Spleen (tissue), 11 donors: ENCODE data around the gene PRUNE2. TPM values are rescaled to one million over a fixed set of nuclear protein-coding genes. Genes with fewer than 3 reads are reported as not detected.
A peak's percentile ranks its signal among the peaks of the same experiment; 100 is the strongest.

Experiments used
- DNase-seq: peaks from one replicate; pipeline ENCODE4 v3.0.0-alpha.2; 2020
- H3K27ac ChIP-seq, 8 donors: fragments of 200-600 bp; sonication (generic) in 7 of 8; 1 replicate in 4 of 8; 2 replicates in 4 of 8; pipeline versions ENCODE4 v1.5.0 to v1.8.0; 2016 to 2021; ENCODE audit warnings: inconsistent platforms in 4 of 8, mild to moderate bottlenecking in 4 of 8, moderate library complexity in 1 of 8
- H3K27me3 ChIP-seq, 7 donors: fragments of 200-600 bp; sonication (generic) in 6 of 7; replicated peaks in 1 of 7; 1 replicate in 4 of 7; 2 replicates in 3 of 7; pipeline versions ENCODE4 v1.5.0 to v1.8.0; 2016 to 2021; ENCODE audit warnings: inconsistent platforms in 3 of 7, mild to moderate bottlenecking in 1 of 7
- H3K36me3 ChIP-seq, 6 donors: fragments of 200-600 bp; sonication (generic) in 5 of 6; 1 replicate in 4 of 6; 2 replicates in 2 of 6; pipeline versions ENCODE4 v1.5.0 to v1.8.0; 2016 to 2021; ENCODE audit warnings: inconsistent platforms in 2 of 6
- H3K4me1 ChIP-seq, 6 donors: fragments of 200-600 bp; sonication (generic) in 5 of 6; 1 replicate in 3 of 6; 2 replicates in 3 of 6; pipeline versions ENCODE4 v1.5.0 to v1.8.0; 2016 to 2021; ENCODE audit warnings: inconsistent platforms in 3 of 6
- H3K4me3 ChIP-seq, 8 donors: fragments of 200-600 bp; sonication (generic) in 7 of 8; 1 replicate in 4 of 8; 2 replicates in 4 of 8; pipeline versions ENCODE4 v1.5.0 to v1.8.0; 2016 to 2021; ENCODE audit warnings: inconsistent platforms in 4 of 8, mild to moderate bottlenecking in 4 of 8, moderate library complexity in 2 of 8
- H3K9me3 ChIP-seq, 8 donors: fragments of 200-600 bp; sonication (generic) in 7 of 8; 1 replicate in 4 of 8; 2 replicates in 4 of 8; pipeline versions ENCODE4 v1.5.0 to v1.8.0; 2016 to 2021; ENCODE audit warnings: inconsistent platforms in 4 of 8
- CTCF ChIP-seq, 11 experiments: fragments of 200-600 bp in 7 of 11; fragments of 450-650 bp in 4 of 11; sonication (generic) in 4 of 11; IDR thresholded peaks in 8 of 11; conservative IDR thresholded peaks in 3 of 11; 1 replicate in 7 of 11; 2 replicates in 4 of 11; pipeline versions ENCODE4 v1.4.0 to v1.8.0; 2016 to 2021; ENCODE audit warnings: antibody characterized with exemption in 11 of 11, inconsistent platforms in 4 of 11, mild to moderate bottlenecking in 1 of 11
- POLR2A ChIP-seq, 3 donors: fragments of 450-650 bp; IDR thresholded peaks; one replicate each; pipeline ENCODE4 v1.5.1; 2017; ENCODE audit warnings: antibody characterized with exemption in 3 of 3, mild to moderate bottlenecking in 1 of 3
- POLR2AphosphoS5 ChIP-seq, 3 donors: sonication (generic); formaldehyde crosslinking; IDR thresholded peaks; one replicate each; pipeline ENCODE4 v1.5.1; 2017; ENCODE audit warnings: antibody characterized with exemption in 3 of 3
- WGBS, 5 donors: extraction: QIAGEN DNeasy Blood & Tissue Kit in 3 of 5; methylation state at CpG; one replicate each; pipeline versions ENCODE4 v1.1.5 to v1.1.7; 2013 to 2018; 5-methylcytosine and 5-hydroxymethylcytosine counted together
- intact Hi-C: fragments of 100-400 bp; cut with DNase I; formaldehyde crosslinking; loops from one replicate; pipeline ENCODE4 v1.15.0; 2023; ENCODE audit warnings: low total_unique reads
- polyA plus RNA-seq, 3 donors: library from polyadenylated mRNA; stranded (reverse); fragments of 200-250 nt; gene quantifications; one replicate each; pipeline ENCODE4 v1.2.1, GENCODE V29; 2013
- total RNA-seq, 7 donors: library from RNA; depleted of rRNA in 3 of 7; stranded (reverse); fragments of >200 nt in 3 of 7; fragmentation: NEBNext Ultra II Directional in 4 of 7; extraction: Animal tissue kit (Norgen Biotek cat#: 25700) in 4 of 7; gene quantifications; one replicate each; pipeline versions ENCODE4 v1.1.0 to v1.2.1, GENCODE V29; 2016 to 2021
- donor health status: healthy with polysubstance abuse.
- donor health status: DM: no; HTN: no; CAD: no; lungs with moderate emphysema.
- donor health status: DM: no; HTN: no; CAD: no.
- donor health status: Bipolar disorder and iron deficiency.
- donor health status: healthy.
- donor health status: DM: no; HTN: no; CAD: no.
- donor health status: DM: yes; HTN: yes; CAD: no.

PRUNE2 gene
- total and polyA plus RNA-seq, 10 donors = 3.3 to 23.6 (median 14.0) TPM

GRCh38 chr9:76651119-76651705 lies 254.7 kb downstream of the PRUNE2 start:
- Histone ChIP-seq H3K4me3 (peak overlapping the region; percentile 5 to 60 (median 32)), H3K27me3 (no peaks in the 10 kb centered on the region), H3K27ac (peak overlapping the region; percentile 52 to 85 (median 72)), H3K9me3 (no peaks in the 10 kb centered on the region), H3K36me3 (peaks cover 0 to 18% (median 0%) of the 10 kb centered on the region in 6 donors), H3K4me1 (peaks cover 19 to 64% (median 54%) of the 10 kb centered on the region in 6 donors)
- DNase-seq = no peak
- 1 to 6% (median 4%) methylated on average over 4 of the region's 4 CpGs for WGBS, 5 donors
- TF ChIP-seq CTCF (IDR thresholded peaks at IDR 0.05 in 8 of 11, conservative IDR thresholded peaks at IDR 0.05 in 3 of 11) (no peak), POLR2AphosphoS5 (IDR thresholded peaks at IDR 0.05) (no peak)
- intact Hi-C loops = no loop called here

GRCh38 chr9:76650692-76651091 lies 255.2 kb downstream of the PRUNE2 start:
- Histone ChIP-seq H3K9me3 (no peaks in the 10 kb centered on the region), H3K27ac (peak overlapping the region; percentile 2 to 85 (median 72)), H3K4me3 (peak overlapping the region in 5 of 8 donors; percentile 31 to 60 (median 37)), H3K27me3 (no peaks in the 10 kb centered on the region), H3K4me1 (peaks cover 18 to 59% (median 51%) of the 10 kb centered on the region in 6 donors), H3K36me3 (peaks cover 0 to 18% (median 0%) of the 10 kb centered on the region in 6 donors)
- WGBS, 5 donors = 3 to 9% (median 6%) methylated on average over 2 of the region's 2 CpGs
- TF ChIP-seq POLR2A (IDR thresholded peaks at IDR 0.05) (no peak), POLR2AphosphoS5 (IDR thresholded peaks at IDR 0.05) (no peak), CTCF (IDR thresholded peaks at IDR 0.05 in 8 of 11, conservative IDR thresholded peaks at IDR 0.05 in 3 of 11) (no peak)
- intact Hi-C loops = no loop called here
- no peak for DNase-seq

GRCh38 chr9:76649894-76650293 lies 256.0 kb downstream of the PRUNE2 start:
- no peak for DNase-seq
- H3K36me3 ChIP-seq = peaks cover 0 to 18% (median 0%) of the 10 kb centered on the region in 6 donors
- intact Hi-C loops = no loop called here
- H3K9me3 ChIP-seq = no peaks in the 10 kb centered on the region
- H3K27me3 ChIP-seq = no peaks in the 10 kb centered on the region
- WGBS, 5 donors = 90 to 98% (median 95%) methylated on average over 2 of the region's 2 CpGs
- H3K4me3 ChIP-seq = no peak overlapping the region
- H3K27ac ChIP-seq = no peak overlapping the region
- H3K4me1 ChIP-seq = peaks cover 12 to 51% (median 43%) of the 10 kb centered on the region in 6 donors
- no peak for TF ChIP-seq CTCF (IDR thresholded peaks at IDR 0.05 in 8 of 11, conservative IDR thresholded peaks at IDR 0.05 in 3 of 11)
- TF ChIP-seq POLR2AphosphoS5 (IDR thresholded peaks at IDR 0.05) = no peak
- TF ChIP-seq POLR2A (IDR thresholded peaks at IDR 0.05) = no peak

GRCh38 chr9:76646249-76646648 lies 259.7 kb downstream of the PRUNE2 start:
- Histone ChIP-seq H3K27me3 (no peaks in the 10 kb centered on the region), H3K27ac (no peak overlapping the region), H3K36me3 (peaks cover 0 to 28% (median 0%) of the 10 kb centered on the region in 6 donors), H3K4me3 (no peak overlapping the region), H3K9me3 (no peaks in the 10 kb centered on the region), H3K4me1 (peaks cover 2 to 48% (median 31%) of the 10 kb centered on the region in 6 donors)
- no peak for DNase-seq
- TF ChIP-seq CTCF (IDR thresholded peaks at IDR 0.05 in 8 of 11, conservative IDR thresholded peaks at IDR 0.05 in 3 of 11) (no peak), POLR2AphosphoS5 (IDR thresholded peaks at IDR 0.05) (no peak), POLR2A (IDR thresholded peaks at IDR 0.05) (no peak)
- intact Hi-C loops = no loop called here
- 64 to 77% (median 73%) methylated on average over 4 of the region's 4 CpGs for WGBS, 5 donors
